Endothelial cell of umbilical vein (primary cell): ENCODE data around the gene TAS2R19. TPM values are rescaled to one million over a fixed set of nuclear protein-coding genes. Genes with fewer than 3 reads are reported as not detected.

Experiments used
- BruUV-seq: library from RNA; stranded (reverse); fragments of 400-500 nt; replicated peaks from 2 replicates; lab custom pipeline; 2021; lab: Mats Ljungman, UMichigan
- CTCF ChIA-PET: fragments of 300-600, 350-600 bp; sonication (Branson Sonifier 250); formaldehyde crosslinking; loops from one replicate; lab custom pipeline; 2021; ENCODE audit warnings: antibody characterized with exemption, inconsistent platforms; lab: Charles Lee
- POLR2A ChIA-PET: fragments of 300-600, 350-600 bp; sonication (Branson Sonifier 250); formaldehyde crosslinking; loops from one replicate; lab custom pipeline; 2021; ENCODE audit warnings: antibody characterized with exemption, inconsistent platforms; lab: Charles Lee
- DNase-seq: peaks from one replicate; pipeline ENCODE4 v3.0.0-alpha.2; 2011; ENCODE audit warnings: low read depth, low spot score
- FAIRE-seq: peaks from 2 replicates; lab custom pipeline; 2011; peaks lifted over from hg19 to GRCh38; lab: Jason Lieb, UNC
- H2AFZ ChIP-seq: 2 replicates; pipeline ENCODE4 v1.6.0; 2012; ENCODE audit warnings: low read depth, low read length, control low read depth, inconsistent platforms
- H3K27ac ChIP-seq: 2 replicates; pipeline ENCODE4 v1.5.1; 2011; ENCODE audit warnings: low read depth, mild to moderate bottlenecking, control low read depth, low read length, moderate library complexity; ENCODE audit not compliant: insufficient read depth
- H3K27me3 ChIP-seq, 2 experiments: 2 replicates each; pipeline versions ENCODE4 v1.6.0 to v1.6.1; 2011; ENCODE audit warnings: low read length in 2 of 2, mixed read lengths in 1 of 2; ENCODE audit not compliant: control insufficient read depth in 2 of 2, insufficient read depth in 2 of 2
- H3K36me3 ChIP-seq, 2 experiments: 2 replicates in 1 of 2; 3 replicates in 1 of 2; pipeline ENCODE4 v1.5.1; 2011; ENCODE audit warnings: low read length in 2 of 2, mild to moderate bottlenecking in 1 of 2, moderate library complexity in 1 of 2; ENCODE audit not compliant: control insufficient read depth in 2 of 2, insufficient read depth in 2 of 2; ENCODE audit errors: extremely low read depth in 1 of 2
- H3K4me1 ChIP-seq: 3 replicates; pipeline ENCODE4 v1.5.1; 2011; ENCODE audit warnings: mild to moderate bottlenecking, low read length; ENCODE audit not compliant: control insufficient read depth, insufficient read depth; ENCODE audit errors: extremely low read depth
- H3K4me2 ChIP-seq: 2 replicates; pipeline ENCODE4 v1.6.1; 2011; ENCODE audit warnings: low read length, control low read depth, mixed read lengths; ENCODE audit not compliant: insufficient read depth
- H3K4me3 ChIP-seq, 3 experiments: fragments of 200-600 bp in 1 of 3; sonication (generic), shearing (Covaris generic) in 1 of 3; replicated peaks in 1 of 3; 2 replicates each; pipeline ENCODE4 v1.5.1; 2011 to 2016; ENCODE audit warnings: control low read depth in 3 of 3, low read length in 3 of 3, mild to moderate bottlenecking in 2 of 3, inconsistent platforms in 1 of 3, low read depth in 1 of 3, moderate library complexity in 1 of 3; ENCODE audit not compliant: insufficient read depth in 1 of 3
- H3K79me2 ChIP-seq: 2 replicates; pipeline ENCODE4 v1.6.0; 2012; ENCODE audit warnings: low read length, inconsistent platforms; ENCODE audit not compliant: control insufficient read depth, insufficient read depth
- H3K9ac ChIP-seq: replicated peaks from 2 replicates; pipeline ENCODE3; 2011; ENCODE audit warnings: low read length, control low read depth; ENCODE audit not compliant: insufficient read depth; ENCODE audit errors: extremely low read depth
- H3K9me1 ChIP-seq: replicated peaks from 3 replicates; pipeline ENCODE4 v1.6.0; 2011; ENCODE audit warnings: mild to moderate bottlenecking, low read length; ENCODE audit not compliant: control insufficient read depth, insufficient read depth; ENCODE audit errors: extremely low read depth
- H3K9me3 ChIP-seq: replicated peaks from 2 replicates; pipeline ENCODE4 v1.5.1; 2012; ENCODE audit warnings: low read length, inconsistent platforms; ENCODE audit not compliant: control insufficient read depth, insufficient read depth
- H4K20me1 ChIP-seq: replicated peaks from 2 replicates; pipeline ENCODE3; 2011; ENCODE audit warnings: mild to moderate bottlenecking, low read length; ENCODE audit not compliant: control insufficient read depth, insufficient read depth; ENCODE audit errors: extremely low read depth
- EZH2 ChIP-seq: IDR thresholded peaks from 2 replicates; pipeline ENCODE4 v1.6.1; 2012; ENCODE audit warnings: borderline replicate concordance, low read depth, mild to moderate bottlenecking, moderate library complexity, low read length, inconsistent platforms; ENCODE audit not compliant: severe bottlenecking
- FOS ChIP-seq: IDR thresholded peaks from 2 replicates; pipeline ENCODE4 v1.6.1; 2011; ENCODE audit warnings: mild to moderate bottlenecking, low read length, moderate library complexity, borderline replicate concordance; ENCODE audit not compliant: insufficient read depth
- GATA2 ChIP-seq: IDR thresholded peaks from 2 replicates; pipeline ENCODE4 v1.7.0; 2011; ENCODE audit warnings: low read depth, mild to moderate bottlenecking, moderate library complexity, mixed read lengths, low read length; ENCODE audit not compliant: insufficient read length, insufficient read depth
- JUN ChIP-seq: IDR thresholded peaks from 2 replicates; pipeline ENCODE4 v1.6.1; 2011; ENCODE audit warnings: borderline replicate concordance, low read depth; ENCODE audit not compliant: insufficient read length, insufficient read depth
- MYC ChIP-seq: IDR thresholded peaks from one replicate; pipeline ENCODE4 v1.6.1; 2011; ENCODE audit warnings: mild to moderate bottlenecking, low read depth, low read length
- POLR2A ChIP-seq: IDR thresholded peaks from 2 replicates; pipeline ENCODE4 v1.6.1; 2012; ENCODE audit warnings: low read depth, mild to moderate bottlenecking, control low read depth, low read length
- POLR2AphosphoS5 ChIP-seq: IDR thresholded peaks from 2 replicates; pipeline ENCODE4 v1.6.1; 2012; ENCODE audit warnings: low read depth, mild to moderate bottlenecking, control low read depth, low read length, moderate library complexity; ENCODE audit not compliant: insufficient read depth
- dilution Hi-C: fragments of 300-500 bp; cut with MboI; formaldehyde crosslinking; loops from one replicate; pipeline ENCODE4 v1.15.0; 2019; ENCODE audit warnings: low sequenced_read_pairs; ENCODE audit not compliant: extremely low pct_ligation_motif_present
- intact Hi-C: fragments of 100-400 bp; cut with micrococcal nuclease; formaldehyde crosslinking; loops from one replicate; pipeline ENCODE4 v1.10.0; 2022
- polyA plus RNA-seq, 4 experiments: library from polyadenylated mRNA; depleted of rRNA in 3 of 4; stranded (reverse) in 3 of 4; unstranded in 1 of 4; fragments of >200 nt; gene quantifications; 2 replicates each; pipeline versions ENCODE4 v1.2.1 to v1.2.3, GENCODE V29; 2011 to 2012; ENCODE audit warnings: missing spikeins in 1 of 4
- total RNA-seq: library from RNA; stranded (reverse); gene quantifications from 2 replicates; pipeline ENCODE4 v1.2.3, GENCODE V29; 2021
- TF ChIP-seq, protein P1 (sequence below), 2 donors: IDR thresholded peaks; 1 replicate in 1 of 2; 2 replicates in 1 of 2; pipeline ENCODE4 v1.5.1; 2011; ENCODE audit warnings: low read length in 2 of 2, mild to moderate bottlenecking in 2 of 2, moderate library complexity in 2 of 2, control low read depth in 1 of 2, inconsistent platforms in 1 of 2, low read depth in 1 of 2; ENCODE audit not compliant: insufficient read depth in 1 of 2; ENCODE audit errors: extremely low read depth in 1 of 2
- TF ChIP-seq, protein P2 (sequence below): IDR thresholded peaks from 2 replicates; pipeline ENCODE4 v1.6.1; 2011; ENCODE audit not compliant: insufficient read depth, insufficient read length

Gene TAS2R19
- total and polyA plus RNA-seq, 2 donors (not counting 3 experiments of a cell fraction or from before 2014, with no cell fraction given): 0.12 to 3.1 TPM

DNA sequence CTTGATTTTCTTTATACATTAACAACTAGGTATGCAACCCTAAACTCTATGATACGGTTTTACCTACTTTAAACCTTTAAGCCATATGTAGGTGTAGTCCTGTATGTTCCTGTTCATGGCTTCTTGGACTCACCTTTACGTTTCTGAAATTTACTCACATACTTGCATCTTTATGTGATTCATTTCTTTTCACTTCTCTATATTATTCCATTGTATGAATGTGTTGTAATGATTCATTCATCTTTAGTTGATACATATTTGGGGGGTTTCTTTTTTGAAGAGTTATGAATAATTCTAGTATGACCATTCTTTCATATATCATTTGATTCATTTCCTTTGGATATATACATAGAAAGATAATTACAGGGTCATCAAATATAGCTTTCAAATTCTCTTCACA lies 33.3 kb downstream of the TAS2R19 start:
- dilution Hi-C loops: no loop called here
- H3K9me1 ChIP-seq: no peaks in the 10 kb centered on the region
- H3K36me3 ChIP-seq: no peaks in the 10 kb centered on the region
- H3K4me1 ChIP-seq: no peaks in the 10 kb centered on the region
- H3K9me3 ChIP-seq: no peaks in the 10 kb centered on the region
- H2AFZ ChIP-seq: no peak overlapping the region
- no peak overlapping the region for H3K9ac ChIP-seq
- H3K27me3 ChIP-seq: no peaks in the 10 kb centered on the region
- no TSS peak for BruUV-seq
- H4K20me1 ChIP-seq: no peaks in the 10 kb centered on the region
- H3K79me2 ChIP-seq: no peaks in the 10 kb centered on the region
- ChIA-PET POLR2A (no interaction called here), CTCF (no interaction called here)
- no peak for TF ChIP-seq POLR2AphosphoS5
- TF ChIP-seq, protein P1, sequence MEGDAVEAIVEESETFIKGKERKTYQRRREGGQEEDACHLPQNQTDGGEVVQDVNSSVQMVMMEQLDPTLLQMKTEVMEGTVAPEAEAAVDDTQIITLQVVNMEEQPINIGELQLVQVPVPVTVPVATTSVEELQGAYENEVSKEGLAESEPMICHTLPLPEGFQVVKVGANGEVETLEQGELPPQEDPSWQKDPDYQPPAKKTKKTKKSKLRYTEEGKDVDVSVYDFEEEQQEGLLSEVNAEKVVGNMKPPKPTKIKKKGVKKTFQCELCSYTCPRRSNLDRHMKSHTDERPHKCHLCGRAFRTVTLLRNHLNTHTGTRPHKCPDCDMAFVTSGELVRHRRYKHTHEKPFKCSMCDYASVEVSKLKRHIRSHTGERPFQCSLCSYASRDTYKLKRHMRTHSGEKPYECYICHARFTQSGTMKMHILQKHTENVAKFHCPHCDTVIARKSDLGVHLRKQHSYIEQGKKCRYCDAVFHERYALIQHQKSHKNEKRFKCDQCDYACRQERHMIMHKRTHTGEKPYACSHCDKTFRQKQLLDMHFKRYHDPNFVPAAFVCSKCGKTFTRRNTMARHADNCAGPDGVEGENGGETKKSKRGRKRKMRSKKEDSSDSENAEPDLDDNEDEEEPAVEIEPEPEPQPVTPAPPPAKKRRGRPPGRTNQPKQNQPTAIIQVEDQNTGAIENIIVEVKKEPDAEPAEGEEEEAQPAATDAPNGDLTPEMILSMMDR (IDR thresholded peaks at IDR 0.05; ENCODE audit: extremely low read depth in 1 of 2, insufficient read depth in 1 of 2, low read depth in 1 of 2, low read length in 2 of 2): no peak
- TF ChIP-seq, protein P2, sequence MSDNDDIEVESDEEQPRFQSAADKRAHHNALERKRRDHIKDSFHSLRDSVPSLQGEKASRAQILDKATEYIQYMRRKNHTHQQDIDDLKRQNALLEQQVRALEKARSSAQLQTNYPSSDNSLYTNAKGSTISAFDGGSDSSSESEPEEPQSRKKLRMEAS: no peak
- no peak for TF ChIP-seq POLR2A
- no peak for FAIRE-seq
- H3K4me3 ChIP-seq: no peak overlapping the region
- intact Hi-C loops: no loop called here
- H3K27ac ChIP-seq: no peak overlapping the region
- no peak for DNase-seq
- no peak overlapping the region for H3K4me2 ChIP-seq

DNA sequence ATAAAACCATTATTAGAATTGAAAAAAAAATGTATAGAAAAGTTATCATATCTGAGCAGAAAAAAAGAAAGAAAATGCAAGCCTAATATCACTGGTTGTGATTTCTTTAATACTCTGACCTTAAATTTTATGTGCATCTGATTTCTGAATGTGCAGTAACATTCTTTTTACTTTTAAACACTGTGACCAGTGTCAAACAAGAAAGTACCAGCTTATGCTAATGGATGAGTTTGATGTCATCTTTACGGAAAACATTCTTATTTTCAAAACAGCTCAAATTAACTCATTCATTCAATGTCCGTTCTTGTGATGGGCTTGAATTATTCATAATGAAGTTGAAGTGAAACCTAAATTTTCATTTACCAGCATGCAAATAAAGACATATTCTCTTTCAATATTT lies 35.6 kb downstream of the TAS2R19 start, which contains the start of gene TAS2R50:
TAS2R50 (minus strand) TSS at position 101 of the 400 bp plus-strand sequence; CDS start at position 49, 52 bp downstream.
- Histone ChIP-seq H3K4me1 (no peaks in the 10 kb centered on the region), H4K20me1 (no peaks in the 10 kb centered on the region), H3K9me3 (no peaks in the 10 kb centered on the region), H3K9ac (no peak within 1 kb of the TSS), H3K27me3 (no peaks in the 10 kb centered on the region), H3K4me2 (no peak within 1 kb of the TSS), H3K4me3 (no peak within 1 kb of the TSS), H2AFZ (no peak within 1 kb of the TSS), H3K36me3 (no peaks in the 10 kb centered on the region), H3K9me1 (no peaks in the 10 kb centered on the region), H3K27ac (no peak within 1 kb of the TSS), H3K79me2 (no peaks in the 10 kb centered on the region)
- BruUV-seq: no TSS peak
- TF ChIP-seq GATA2 (no peak), FOS (no peak), JUN (no peak), POLR2AphosphoS5 (no peak), POLR2A (no peak), MYC (no peak), EZH2 (no peak)
- TF ChIP-seq, protein P2: no peak
- TF ChIP-seq, protein P1 (IDR thresholded peaks at IDR 0.05; ENCODE audit: extremely low read depth in 1 of 2, insufficient read depth in 1 of 2, low read depth in 1 of 2, low read length in 2 of 2): no peak
- DNase-seq (no peak), FAIRE-seq (no peak)
- dilution Hi-C loops (no loop called here), intact Hi-C loops (no loop called here)
- POLR2A ChIA-PET: no interaction called here
- CTCF ChIA-PET: interaction anchor here (1.6 kb wide), 1 partner anchor 15 kb away, joined by 4 read pairs; no protein-coding TSS in a partner anchor
